NCI-H1092 (cell line): ENCODE measurements around the gene RAB30.
"Not testable (repeated sequence)": the region's sequence is repeated elsewhere in the genome, so short reads cannot be mapped to it uniquely, and the experiment has no call there.

Source experiments
- DNase-seq: peaks from one replicate; lab custom pipeline; 2025; lab: John Stamatoyannopoulos, UW

RAB30 gene

DNA sequence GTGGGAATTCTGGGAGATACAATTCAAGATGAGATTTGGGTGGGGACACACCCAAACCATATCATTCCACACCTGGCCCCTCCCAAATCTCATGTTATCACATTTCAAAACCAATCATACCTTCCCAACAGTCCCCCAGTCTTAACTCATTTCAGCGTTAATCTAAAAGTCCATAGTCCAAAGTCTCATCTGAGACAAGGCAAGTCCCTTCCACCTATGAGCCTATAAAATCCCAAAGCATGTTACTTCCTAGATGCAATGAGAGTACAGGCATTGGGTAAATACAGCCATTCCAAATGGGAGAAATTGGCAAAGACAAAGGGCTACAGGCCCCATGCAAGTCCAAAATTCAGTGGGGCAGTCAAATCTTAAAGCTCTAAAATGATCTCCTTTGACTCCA is 128.3 kb downstream of the RAB30 start:
- not testable (repeated sequence) for DNase-seq

DNA sequence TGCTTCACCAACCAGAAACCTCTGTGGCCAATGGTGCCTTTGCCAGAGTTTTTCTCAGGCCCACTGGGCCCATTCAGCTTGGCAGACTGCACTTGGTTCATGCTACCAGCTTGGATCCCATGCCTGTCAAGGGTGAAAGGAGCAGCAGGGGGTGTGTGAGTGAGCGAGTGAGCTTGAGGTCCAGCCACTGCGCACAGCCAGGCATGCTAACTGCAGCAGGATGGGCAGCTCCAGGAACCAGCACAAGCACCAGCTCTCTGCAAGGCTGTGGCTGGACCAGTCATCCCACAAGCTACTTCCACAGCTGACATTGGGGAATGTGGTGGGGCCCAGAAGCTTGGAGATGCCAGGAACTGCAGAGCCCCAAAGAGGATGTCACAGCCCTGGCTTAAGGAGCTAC is 129.3 kb downstream of the RAB30 start:
- no peak for DNase-seq

DNA sequence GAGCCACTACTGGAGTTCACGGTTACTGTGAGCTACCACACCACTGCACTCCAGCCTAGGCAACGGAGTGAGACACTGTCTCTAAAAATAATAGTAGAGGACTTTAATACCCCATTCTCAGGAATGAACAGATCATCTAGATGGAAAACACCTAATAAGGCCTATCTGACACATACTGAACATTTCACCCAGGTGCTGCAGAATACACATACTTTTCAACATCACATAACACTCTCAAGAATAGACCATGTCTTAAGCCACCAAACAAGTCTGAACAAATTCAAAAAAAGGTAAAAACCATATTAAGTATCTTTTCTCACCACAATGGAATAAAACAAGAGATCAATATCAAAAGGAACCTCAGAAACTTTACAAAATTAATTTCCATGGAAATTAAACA is 132.2 kb downstream of the RAB30 start:
- no peak for DNase-seq

DNA sequence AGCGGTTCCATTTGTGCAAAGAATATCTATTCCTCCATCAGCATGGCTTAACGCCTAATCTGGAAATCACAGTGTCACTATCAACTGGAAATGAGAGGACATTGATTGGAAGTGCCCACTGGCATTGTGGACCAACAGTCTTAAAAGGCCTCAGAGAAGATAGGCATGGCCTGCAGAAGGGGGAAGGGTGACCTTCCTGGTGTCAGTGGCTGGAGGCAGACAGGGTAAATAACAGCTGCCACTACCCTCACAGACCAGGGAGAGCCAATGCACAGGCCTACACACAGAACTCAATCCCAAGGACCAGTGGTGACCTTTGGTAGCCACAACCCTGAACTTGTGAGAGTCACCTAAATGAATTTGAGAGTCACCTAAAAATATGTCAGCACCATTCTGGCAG is 134.1 kb downstream of the RAB30 start:
- no peak for DNase-seq

DNA sequence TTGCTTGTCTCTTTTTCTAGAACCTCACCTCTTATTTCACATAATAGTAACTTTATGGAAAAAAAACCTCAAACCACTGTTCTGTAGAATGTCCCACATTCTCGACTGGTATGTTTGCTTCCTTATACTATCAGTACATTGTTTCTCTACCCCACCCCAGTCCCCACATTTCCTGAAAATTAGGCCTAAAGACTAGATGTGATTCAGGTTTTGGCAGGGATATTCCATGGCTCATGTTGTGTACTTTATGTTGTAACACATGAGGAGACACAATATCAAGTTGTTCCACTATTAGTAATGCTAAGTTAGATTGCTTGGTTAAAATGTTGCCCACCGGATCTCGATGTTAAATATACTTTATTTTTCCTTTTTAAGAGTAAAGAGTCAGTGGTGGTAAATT is 135.4 kb downstream of the RAB30 start:
- no peak for DNase-seq

DNA sequence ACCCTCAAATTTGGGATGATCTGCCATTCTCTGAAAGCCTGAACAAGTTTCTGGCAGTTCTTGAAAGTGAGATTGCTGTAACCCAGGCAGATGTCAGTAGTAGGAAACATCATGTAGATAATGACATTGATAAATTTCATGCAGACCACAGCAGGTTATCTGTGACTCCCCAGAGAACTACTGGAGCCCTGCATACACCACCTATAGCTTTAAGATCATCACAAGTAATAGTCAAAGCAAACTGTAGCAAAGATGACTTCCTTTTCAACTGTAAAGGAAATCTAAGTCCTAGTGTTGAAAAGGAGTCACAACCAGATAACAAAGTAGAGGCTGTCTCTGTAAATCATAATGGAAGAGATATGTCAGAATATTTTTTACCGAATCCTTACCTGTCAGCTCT is 139.1 kb downstream of the RAB30 start:
- no peak for DNase-seq

DNA sequence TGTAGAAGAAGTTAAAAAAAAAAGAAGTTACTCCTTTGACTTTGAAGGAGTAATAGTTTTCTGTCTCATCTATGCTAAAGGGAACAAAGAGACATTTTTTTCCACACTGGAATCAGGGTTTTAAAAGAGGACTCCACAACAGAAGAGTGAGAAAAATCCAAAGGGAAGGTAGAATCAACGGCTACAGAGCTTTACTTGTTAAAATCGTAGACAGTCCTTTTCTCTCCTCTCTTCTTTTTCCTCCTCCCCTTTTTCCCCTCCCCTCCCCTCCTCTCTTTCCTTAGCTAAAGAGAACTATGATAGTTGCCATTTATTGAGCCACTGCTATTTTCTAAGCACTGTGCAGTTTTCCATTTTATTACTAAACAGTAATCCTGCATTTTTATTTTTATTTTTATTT is 141.0 kb downstream of the RAB30 start:
- no peak for DNase-seq

DNA sequence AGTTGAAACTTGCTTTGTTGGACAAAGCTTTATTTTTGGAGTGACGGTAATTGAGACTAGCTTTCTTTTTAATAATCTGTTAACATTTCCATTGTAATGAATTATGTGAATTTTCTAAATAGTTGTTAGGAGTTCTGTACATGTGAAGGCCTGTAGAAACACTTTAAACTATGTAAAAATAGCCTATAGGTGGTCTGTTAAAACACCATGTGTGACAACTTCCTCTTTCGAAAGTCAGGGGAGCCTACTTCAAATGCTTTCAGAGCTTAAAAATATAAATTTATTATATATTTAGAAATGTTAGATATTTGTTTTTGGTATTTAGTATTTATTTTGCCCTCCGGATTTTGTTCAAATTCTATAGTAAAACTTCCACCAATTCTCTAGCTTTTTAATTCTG is 141.5 kb downstream of the RAB30 start:
- DNase-seq: no peak

DNA sequence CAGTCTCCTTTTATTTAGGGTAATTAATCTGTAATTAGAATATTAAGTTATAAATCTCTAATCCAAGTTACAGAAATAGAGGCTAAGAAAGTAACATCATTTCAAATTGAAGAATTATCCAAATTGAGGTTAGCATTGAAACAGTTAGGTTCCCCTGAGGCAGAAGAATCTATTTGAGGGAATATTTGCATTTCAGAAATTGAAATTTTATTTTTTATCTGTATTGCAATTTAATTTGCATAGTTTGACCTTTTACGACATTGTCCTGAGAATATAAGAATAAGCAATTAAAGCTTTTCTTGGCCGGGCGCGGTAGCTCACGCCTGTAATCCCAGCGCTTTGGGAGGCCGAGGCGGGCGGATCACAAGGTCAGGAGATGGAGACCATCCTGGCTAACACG is 142.6 kb downstream of the RAB30 start:
- DNase-seq: no peak

DNA sequence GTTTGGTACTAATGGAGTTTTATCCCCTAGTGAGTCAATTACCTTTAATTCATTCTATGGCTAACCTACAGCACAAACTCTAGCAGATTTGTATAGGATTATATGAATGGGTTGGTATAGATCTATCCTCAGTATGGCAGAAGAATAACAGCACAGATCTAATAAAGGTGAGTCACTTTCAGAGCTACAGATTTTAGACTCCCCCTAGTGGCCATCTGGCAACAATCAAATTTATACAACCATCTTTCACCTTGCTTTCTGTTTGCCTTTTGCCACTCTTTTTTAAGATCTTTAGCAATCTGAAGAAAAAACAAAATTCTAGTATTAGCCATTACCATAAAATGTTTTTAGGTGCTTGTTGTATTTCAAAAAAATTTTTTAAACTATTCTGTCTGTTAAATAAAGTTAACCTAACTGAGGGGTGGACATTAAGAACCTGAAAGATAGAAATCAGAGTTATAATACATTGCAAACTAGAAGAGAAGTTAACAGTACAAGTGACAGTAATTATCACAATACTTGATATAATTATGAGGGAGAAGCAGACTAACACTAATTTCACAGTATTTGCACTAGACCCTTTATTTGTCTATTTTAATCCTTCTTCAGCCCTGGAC is 144.3 kb downstream of the RAB30 start:
- DNase-seq: peak; percentile 3

DNA sequence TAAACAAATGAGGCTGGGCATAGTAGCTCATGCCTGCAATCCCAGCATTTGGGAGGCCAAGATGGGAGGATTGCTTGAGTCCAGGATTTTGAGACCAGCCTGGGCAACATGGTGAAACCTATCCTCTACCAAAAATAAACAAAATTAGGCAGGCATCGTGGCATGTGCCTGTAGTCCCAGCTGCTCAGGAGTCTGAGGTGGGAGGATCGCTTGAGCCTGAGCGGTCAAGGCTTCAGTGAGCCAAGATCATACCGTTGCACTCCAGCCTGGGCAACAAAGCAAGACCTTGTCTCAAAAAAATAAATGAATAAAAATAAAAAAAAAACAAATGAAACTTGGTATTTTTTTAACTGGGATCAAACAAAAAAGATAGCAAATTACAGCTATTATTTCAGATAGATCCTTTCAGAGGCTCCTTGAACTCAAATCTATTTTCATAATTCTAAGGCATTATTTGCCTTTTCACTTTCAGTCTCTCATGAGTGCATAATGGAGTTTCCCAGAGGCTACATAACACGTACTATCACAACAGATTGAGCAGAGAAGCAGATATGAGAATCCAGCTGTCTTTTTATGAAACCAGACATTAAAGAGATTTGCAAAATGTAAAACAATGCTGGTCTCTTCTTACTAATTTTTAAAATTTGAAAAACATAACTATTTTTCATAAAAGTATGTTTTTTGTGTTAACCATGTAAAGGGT is 147.0 kb downstream of the RAB30 start:
- DNase-seq: no peak
